ENCODE data around the gene MRPS6.

GRCh38 chr21:34129039-34129891, 55.9 kb downstream of the MRPS6 start:
- TF ChIP-seq POLR2A (IDR thresholded peaks at IDR 0.05; ENCODE audit: low read length): no peak
- no peak for TF ChIP-seq GATA1 (IDR thresholded peaks at IDR 0.05; ENCODE audit: low read depth, low read length)
